ENCODE measurements around the gene RBFOX2.

- TF ChIP-seq CTCF (IDR thresholded peaks at IDR 0.05) (no peak), POLR2A (IDR thresholded peaks at IDR 0.05) (no peak)
Measured at GRCh38 chr22:35997438-35997837, 31.2 kb downstream of the RBFOX2 start.
